ENCODE data around the gene VSTM2L. TPM values are rescaled to one million over a fixed set of nuclear protein-coding genes. Genes with fewer than 3 reads are reported as not detected.

Gene VSTM2L
- total RNA-seq, 1 donor from 2014 or later, result 14.1 TPM

DNA sequence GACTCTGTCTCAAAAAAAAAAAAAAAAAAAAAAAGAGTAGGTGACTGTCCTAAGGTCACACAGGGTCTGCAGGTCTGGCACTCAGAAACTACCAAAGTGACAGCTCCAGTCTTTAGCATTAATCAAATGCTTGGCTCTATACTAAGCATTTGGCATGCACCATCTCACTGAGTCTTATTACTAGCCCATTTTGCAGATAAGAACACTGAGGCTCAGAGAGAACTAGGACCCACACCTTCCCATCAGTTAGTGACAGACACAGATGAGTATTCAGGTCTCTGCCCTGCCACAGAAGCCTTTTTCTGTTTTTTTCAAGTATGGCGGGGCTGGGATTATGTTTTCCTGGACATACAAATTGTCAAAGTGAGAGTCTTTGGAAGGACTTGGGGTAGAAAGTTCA lies 23.1 kb upstream of the VSTM2L start:
- no peak for DNase-seq
- TF ChIP-seq, protein P1, sequence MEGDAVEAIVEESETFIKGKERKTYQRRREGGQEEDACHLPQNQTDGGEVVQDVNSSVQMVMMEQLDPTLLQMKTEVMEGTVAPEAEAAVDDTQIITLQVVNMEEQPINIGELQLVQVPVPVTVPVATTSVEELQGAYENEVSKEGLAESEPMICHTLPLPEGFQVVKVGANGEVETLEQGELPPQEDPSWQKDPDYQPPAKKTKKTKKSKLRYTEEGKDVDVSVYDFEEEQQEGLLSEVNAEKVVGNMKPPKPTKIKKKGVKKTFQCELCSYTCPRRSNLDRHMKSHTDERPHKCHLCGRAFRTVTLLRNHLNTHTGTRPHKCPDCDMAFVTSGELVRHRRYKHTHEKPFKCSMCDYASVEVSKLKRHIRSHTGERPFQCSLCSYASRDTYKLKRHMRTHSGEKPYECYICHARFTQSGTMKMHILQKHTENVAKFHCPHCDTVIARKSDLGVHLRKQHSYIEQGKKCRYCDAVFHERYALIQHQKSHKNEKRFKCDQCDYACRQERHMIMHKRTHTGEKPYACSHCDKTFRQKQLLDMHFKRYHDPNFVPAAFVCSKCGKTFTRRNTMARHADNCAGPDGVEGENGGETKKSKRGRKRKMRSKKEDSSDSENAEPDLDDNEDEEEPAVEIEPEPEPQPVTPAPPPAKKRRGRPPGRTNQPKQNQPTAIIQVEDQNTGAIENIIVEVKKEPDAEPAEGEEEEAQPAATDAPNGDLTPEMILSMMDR (IDR thresholded peaks at IDR 0.05), result no peak
- no peaks in the 10 kb centered on the region for H3K36me3 ChIP-seq
- H3K27me3 ChIP-seq (ENCODE audit: low read depth), result peaks cover 8% of the 10 kb centered on the region
- H3K27ac ChIP-seq, result no peak overlapping the region
- no peaks in the 10 kb centered on the region for H3K4me1 ChIP-seq
- ATAC-seq, result no peak
- no peaks in the 10 kb centered on the region for H3K9me3 ChIP-seq
- intact Hi-C loops (cut with DNase I), result no loop called here
- no peak overlapping the region for H3K4me3 ChIP-seq

DNA sequence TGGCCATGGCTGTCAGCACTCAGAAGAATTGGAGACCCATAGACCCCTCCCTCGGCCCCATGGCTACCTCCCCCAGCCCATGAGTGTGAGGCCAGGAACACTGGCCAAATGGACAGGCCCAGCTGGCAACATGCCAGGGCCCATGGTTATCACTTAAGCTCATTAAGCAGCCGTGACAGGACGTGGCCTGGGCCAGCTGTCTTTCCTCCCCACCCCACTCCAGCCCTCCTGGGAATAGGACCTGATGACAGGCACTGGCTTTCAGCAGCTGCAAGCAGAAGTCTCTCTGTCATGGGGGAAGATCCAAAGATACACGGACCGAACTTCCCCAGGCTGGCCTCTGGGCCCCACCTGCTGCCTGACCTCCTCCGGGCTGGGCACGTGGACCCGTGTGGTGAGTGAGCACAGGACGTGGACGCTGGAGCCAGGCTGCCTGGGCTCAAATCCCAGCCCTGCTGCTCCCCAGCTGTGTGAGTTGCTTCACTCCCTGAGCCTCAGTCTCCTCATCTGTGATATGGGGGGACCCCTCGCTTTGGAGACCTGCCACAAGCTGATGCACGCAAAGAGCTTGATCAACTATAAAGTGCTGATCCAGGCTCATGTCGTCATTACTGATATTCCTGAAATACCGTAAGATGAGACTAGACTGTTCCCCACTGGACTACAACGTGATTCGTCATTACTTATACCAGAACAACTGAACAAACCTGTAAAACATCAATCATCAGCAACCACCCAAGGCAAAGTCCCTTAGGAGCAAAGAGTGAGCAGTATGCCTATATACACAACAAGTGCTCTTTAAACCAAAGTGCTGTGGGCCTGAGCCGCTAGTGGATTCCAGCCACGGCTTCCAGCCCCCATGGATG lies 22.0 kb upstream of the VSTM2L start:
- ATAC-seq, result peak in 1 of 2 donors; percentile 16
- DNase-seq, result no peak
- no peak overlapping the region for H3K4me3 ChIP-seq
- no peak overlapping the region for H3K27ac ChIP-seq
- intact Hi-C loops (cut with DNase I), result no loop called here
- H3K9me3 ChIP-seq, result no peaks in the 10 kb centered on the region
- TF ChIP-seq, protein P1 (IDR thresholded peaks at IDR 0.05), result no peak
- H3K27me3 ChIP-seq (ENCODE audit: low read depth), result peaks cover 8% of the 10 kb centered on the region
- H3K36me3 ChIP-seq, result no peaks in the 10 kb centered on the region
- H3K4me1 ChIP-seq, result no peaks in the 10 kb centered on the region

DNA sequence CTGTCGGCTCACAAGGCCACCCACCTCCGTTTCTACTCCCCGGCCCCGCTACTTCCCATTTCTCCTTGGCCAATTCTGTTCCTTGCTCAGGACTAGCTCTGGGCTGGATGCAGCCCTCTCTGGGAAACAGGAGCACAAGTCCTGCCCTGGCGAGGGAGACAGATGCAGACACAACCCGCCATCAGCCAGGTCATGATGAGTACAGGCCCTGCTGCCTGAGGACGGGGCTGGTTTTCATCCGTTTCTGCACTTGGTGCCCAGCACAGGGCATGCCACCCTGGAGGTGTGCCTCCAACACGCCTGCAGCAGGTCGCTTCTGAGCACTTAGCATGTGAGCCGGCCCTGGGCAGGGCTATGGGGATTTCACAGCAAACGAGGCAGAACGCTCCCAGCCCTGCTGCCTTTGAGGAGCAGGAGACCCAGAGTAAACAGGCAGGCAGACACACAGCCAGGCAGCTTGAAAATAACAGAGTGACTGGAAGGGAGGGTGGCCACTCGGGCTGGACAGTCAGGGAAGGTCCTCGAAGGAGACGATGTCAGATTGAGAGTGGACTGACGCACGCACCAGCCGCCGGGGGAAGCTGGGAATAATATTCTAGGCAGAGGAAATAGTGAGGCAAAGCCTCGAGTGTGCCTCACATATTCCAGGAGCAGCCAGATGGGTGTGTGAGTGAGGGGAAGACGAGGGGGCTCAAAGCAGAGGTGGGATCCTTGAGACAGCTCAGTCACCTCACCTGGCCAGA lies 21.2 kb upstream of the VSTM2L start:
- H3K36me3 ChIP-seq, result no peaks in the 10 kb centered on the region
- ATAC-seq (no peak), DNase-seq (no peak)
- intact Hi-C loops (cut with DNase I), result no loop called here
- TF ChIP-seq, protein P1 (IDR thresholded peaks at IDR 0.05), result no peak
- H3K4me3 ChIP-seq, result no peak overlapping the region
- H3K27me3 ChIP-seq (ENCODE audit: low read depth), result peaks cover 14% of the 10 kb centered on the region
- H3K4me1 ChIP-seq, result no peaks in the 10 kb centered on the region
- H3K27ac ChIP-seq, result no peak overlapping the region
- H3K9me3 ChIP-seq, result no peaks in the 10 kb centered on the region

DNA sequence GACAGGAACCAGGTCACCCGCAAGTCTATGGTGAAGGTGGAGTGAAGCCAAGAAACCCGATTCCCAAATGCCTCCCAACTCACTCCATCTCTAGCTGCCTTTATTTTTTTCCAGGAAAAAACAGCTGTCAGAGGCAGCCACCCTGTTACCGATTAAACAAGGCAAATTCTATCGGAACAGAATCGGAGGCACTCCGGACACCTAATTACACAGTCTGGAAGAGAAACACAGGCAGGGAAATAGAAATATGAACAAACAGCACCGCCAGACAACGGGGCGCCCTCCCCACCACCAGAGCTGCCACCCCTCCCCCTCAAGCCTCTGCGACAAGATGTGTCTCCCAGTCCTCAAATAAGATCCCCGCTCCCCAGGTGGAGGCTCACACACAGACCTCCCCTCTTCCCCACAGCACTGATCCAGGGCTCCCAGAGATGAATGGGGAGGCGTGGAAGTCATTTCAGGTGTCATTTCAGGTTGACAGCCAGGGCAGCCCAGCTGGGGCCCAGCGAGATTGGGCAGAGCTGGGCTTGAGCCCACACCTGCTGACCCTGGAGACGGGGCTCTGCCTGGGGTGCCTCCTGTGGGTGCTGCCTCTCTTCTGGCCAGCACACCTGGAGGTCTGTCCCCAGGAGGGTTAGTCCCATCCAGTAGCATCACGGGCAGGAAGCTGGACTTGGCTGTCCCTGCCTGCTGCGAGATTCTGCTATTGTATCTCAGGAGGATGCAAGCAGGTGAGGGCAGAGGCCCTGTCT lies 19.8 kb upstream of the VSTM2L start:
- H3K36me3 ChIP-seq, result no peaks in the 10 kb centered on the region
- ATAC-seq (no peak), DNase-seq (no peak)
- intact Hi-C loops (cut with DNase I), result no loop called here
- H3K9me3 ChIP-seq, result no peaks in the 10 kb centered on the region
- TF ChIP-seq, protein P1 (IDR thresholded peaks at IDR 0.05), result no peak
- no peak overlapping the region for H3K4me3 ChIP-seq
- peaks cover 16% of the 10 kb centered on the region for H3K27me3 ChIP-seq (ENCODE audit: low read depth)
- no peak overlapping the region for H3K27ac ChIP-seq
- H3K4me1 ChIP-seq, result no peaks in the 10 kb centered on the region

DNA sequence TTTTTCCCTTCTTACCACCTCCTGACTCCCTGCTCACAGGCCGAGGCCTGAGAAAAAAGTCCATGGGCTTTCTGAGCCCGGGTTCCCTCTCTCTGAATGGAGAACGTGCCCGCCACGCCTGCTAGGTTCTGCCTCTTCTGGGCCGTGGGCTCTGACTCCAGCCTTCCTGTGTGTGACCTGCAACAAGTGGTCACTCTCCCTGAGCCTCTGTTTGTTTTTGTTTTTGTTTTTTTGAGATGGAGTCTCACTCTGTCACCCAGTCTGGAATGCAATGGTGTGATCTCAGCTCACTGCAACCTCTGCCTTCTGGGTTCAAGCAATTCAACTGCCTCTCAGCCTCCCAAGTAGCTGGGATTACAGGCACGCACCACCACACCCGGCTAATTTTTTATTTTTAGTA lies 17.9 kb upstream of the VSTM2L start:
- H3K4me3 ChIP-seq, result no peak overlapping the region
- no peaks in the 10 kb centered on the region for H3K4me1 ChIP-seq
- TF ChIP-seq, protein P1 (IDR thresholded peaks at IDR 0.05), result no peak
- no peak for ATAC-seq
- intact Hi-C loops (cut with DNase I), result no loop called here
- H3K27me3 ChIP-seq (ENCODE audit: low read depth), result peaks cover 16% of the 10 kb centered on the region
- H3K9me3 ChIP-seq, result no peaks in the 10 kb centered on the region
- no peak for DNase-seq
- H3K27ac ChIP-seq, result no peak overlapping the region
- no peaks in the 10 kb centered on the region for H3K36me3 ChIP-seq

Measured in lower lobe of right lung (tissue), 2 donors.